Measurements from ENCODE around the gene BTBD3.

The BTBD3 gene

GRCh38 chr20:11935212-11936154, 17.8 kb downstream of the BTBD3 start:
- Histone ChIP-seq H3K36me3 (ENCODE audit: control insufficient read depth, insufficient read depth, low read length) (no peaks in the 10 kb centered on the region), H3K9ac (ENCODE audit: low read depth, low read length) (no peak overlapping the region), H3K27ac (ENCODE audit: low read depth, low read length) (no peak overlapping the region)

DNA sequence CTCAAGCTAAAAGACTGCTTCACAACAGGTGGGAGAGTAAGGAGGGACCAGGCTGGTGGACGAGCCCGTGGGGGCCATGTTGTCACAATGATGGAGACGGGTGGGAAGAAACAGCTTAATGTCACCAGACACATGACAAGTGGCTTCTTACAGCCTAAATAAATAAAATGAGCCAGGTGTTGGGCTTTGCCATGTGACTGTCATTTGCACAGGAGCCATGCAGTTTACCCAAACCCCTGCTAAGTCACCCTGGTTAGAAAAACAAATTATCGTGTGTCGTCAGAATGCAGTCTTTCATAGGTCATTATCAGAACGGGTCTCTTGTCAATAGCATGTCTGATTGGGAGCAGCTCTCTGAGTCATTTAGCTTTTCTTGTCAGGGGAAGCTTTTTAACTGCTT, 18.5 kb downstream of the BTBD3 start:
- H3K9ac ChIP-seq (ENCODE audit: low read depth, low read length) = no peak overlapping the region
- no peaks in the 10 kb centered on the region for H3K4me1 ChIP-seq (ENCODE audit: control insufficient read depth, insufficient read depth, low read length)
- H3K36me3 ChIP-seq (ENCODE audit: control insufficient read depth, insufficient read depth, low read length) = no peaks in the 10 kb centered on the region
- no peak overlapping the region for H3K4me3 ChIP-seq (ENCODE audit: low read depth, low read length)
- no peak overlapping the region for H3K27ac ChIP-seq (ENCODE audit: low read depth, low read length)
- H3K9me3 ChIP-seq (ENCODE audit: control insufficient read depth, insufficient read depth, low read length) = no peaks in the 10 kb centered on the region
- no peaks in the 10 kb centered on the region for H3K27me3 ChIP-seq (ENCODE audit: control insufficient read depth, insufficient read depth, low read length)

More at GRCh38 chr20:11935212-11936154, 17.8 kb downstream of the BTBD3 start:
- H3K4me3 ChIP-seq (ENCODE audit: low read depth, low read length) = no peak overlapping the region
- no peaks in the 10 kb centered on the region for H3K27me3 ChIP-seq (ENCODE audit: control insufficient read depth, insufficient read depth, low read length)
- no peaks in the 10 kb centered on the region for H3K9me3 ChIP-seq (ENCODE audit: control insufficient read depth, insufficient read depth, low read length)
- no peaks in the 10 kb centered on the region for H3K4me1 ChIP-seq (ENCODE audit: control insufficient read depth, insufficient read depth, low read length)

- Histone ChIP-seq H3K4me1 (ENCODE audit: control insufficient read depth, insufficient read depth, low read length) (no peaks in the 10 kb centered on the region), H3K36me3 (ENCODE audit: control insufficient read depth, insufficient read depth, low read length) (no peaks in the 10 kb centered on the region), H3K27me3 (ENCODE audit: control insufficient read depth, insufficient read depth, low read length) (no peaks in the 10 kb centered on the region), H3K9ac (ENCODE audit: low read depth, low read length) (no peak overlapping the region), H3K27ac (ENCODE audit: low read depth, low read length) (no peak overlapping the region), H3K9me3 (ENCODE audit: control insufficient read depth, insufficient read depth, low read length) (no peaks in the 10 kb centered on the region), H3K4me3 (ENCODE audit: low read depth, low read length) (no peak overlapping the region)
Measured at GRCh38 chr20:11937230-11937629, 19.5 kb downstream of the BTBD3 start.

- no peaks in the 10 kb centered on the region for H3K27me3 ChIP-seq (ENCODE audit: control insufficient read depth, insufficient read depth, low read length)
- no peaks in the 10 kb centered on the region for H3K9me3 ChIP-seq (ENCODE audit: control insufficient read depth, insufficient read depth, low read length)
- no peak overlapping the region for H3K9ac ChIP-seq (ENCODE audit: low read depth, low read length)
- H3K36me3 ChIP-seq (ENCODE audit: control insufficient read depth, insufficient read depth, low read length) = no peaks in the 10 kb centered on the region
- no peaks in the 10 kb centered on the region for H3K4me1 ChIP-seq (ENCODE audit: control insufficient read depth, insufficient read depth, low read length)
- no peak overlapping the region for H3K27ac ChIP-seq (ENCODE audit: low read depth, low read length)
- H3K4me3 ChIP-seq (ENCODE audit: low read depth, low read length) = no peak overlapping the region
Measured at GRCh38 chr20:11941593-11942246, 24.0 kb downstream of the BTBD3 start.

DNA sequence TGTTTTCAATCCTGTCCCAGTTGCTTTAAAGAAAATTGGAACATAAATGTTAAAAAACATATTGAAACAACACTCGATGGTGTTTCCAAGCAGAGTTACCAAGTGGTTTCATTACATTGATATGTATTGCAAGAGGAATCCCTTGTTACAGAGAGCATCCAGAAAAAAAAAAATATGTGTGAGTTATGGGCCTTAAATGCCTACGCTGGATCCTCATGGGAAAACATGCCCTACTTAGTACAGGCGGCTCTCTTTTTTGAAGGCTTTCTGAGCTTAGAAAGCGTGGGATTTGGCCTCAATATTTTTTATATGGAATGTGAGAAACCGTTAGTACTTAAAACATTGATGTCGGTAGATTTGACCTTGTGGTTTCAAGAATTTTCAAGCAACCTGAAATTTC, 26.1 kb downstream of the BTBD3 start:
- no peak overlapping the region for H3K4me3 ChIP-seq (ENCODE audit: low read depth, low read length)
- no peaks in the 10 kb centered on the region for H3K36me3 ChIP-seq (ENCODE audit: control insufficient read depth, insufficient read depth, low read length)
- no peak overlapping the region for H3K27ac ChIP-seq (ENCODE audit: low read depth, low read length)
- H3K4me1 ChIP-seq (ENCODE audit: control insufficient read depth, insufficient read depth, low read length) = no peaks in the 10 kb centered on the region
- H3K9ac ChIP-seq (ENCODE audit: low read depth, low read length) = no peak overlapping the region
- H3K27me3 ChIP-seq (ENCODE audit: control insufficient read depth, insufficient read depth, low read length) = no peaks in the 10 kb centered on the region
- no peaks in the 10 kb centered on the region for H3K9me3 ChIP-seq (ENCODE audit: control insufficient read depth, insufficient read depth, low read length)

DNA sequence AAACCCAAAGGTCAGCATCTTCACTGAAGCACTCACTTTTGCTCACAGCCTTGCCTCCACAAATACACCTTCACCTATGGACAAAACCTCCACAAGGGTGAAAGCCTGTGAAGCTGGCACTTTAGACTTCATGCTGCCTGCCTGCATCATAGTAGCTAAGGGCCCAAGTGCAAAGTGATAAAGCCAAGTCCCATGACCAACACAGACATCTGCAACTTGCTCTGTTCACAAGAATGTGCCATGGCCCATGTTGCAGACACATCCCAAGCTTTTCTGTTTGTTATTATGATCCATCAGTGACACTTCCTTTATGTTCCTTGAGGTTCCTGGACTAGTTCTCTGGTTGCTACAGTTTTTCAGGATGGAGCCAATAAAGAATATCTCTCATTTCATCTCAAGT, 31.1 kb downstream of the BTBD3 start:
- H3K36me3 ChIP-seq (ENCODE audit: control insufficient read depth, insufficient read depth, low read length) = no peaks in the 10 kb centered on the region
- no peaks in the 10 kb centered on the region for H3K9me3 ChIP-seq (ENCODE audit: control insufficient read depth, insufficient read depth, low read length)
- no peaks in the 10 kb centered on the region for H3K27me3 ChIP-seq (ENCODE audit: control insufficient read depth, insufficient read depth, low read length)
- no peak overlapping the region for H3K27ac ChIP-seq (ENCODE audit: low read depth, low read length)
- no peak overlapping the region for H3K4me3 ChIP-seq (ENCODE audit: low read depth, low read length)
- H3K4me1 ChIP-seq (ENCODE audit: control insufficient read depth, insufficient read depth, low read length) = no peaks in the 10 kb centered on the region
- no peak overlapping the region for H3K9ac ChIP-seq (ENCODE audit: low read depth, low read length)

DNA sequence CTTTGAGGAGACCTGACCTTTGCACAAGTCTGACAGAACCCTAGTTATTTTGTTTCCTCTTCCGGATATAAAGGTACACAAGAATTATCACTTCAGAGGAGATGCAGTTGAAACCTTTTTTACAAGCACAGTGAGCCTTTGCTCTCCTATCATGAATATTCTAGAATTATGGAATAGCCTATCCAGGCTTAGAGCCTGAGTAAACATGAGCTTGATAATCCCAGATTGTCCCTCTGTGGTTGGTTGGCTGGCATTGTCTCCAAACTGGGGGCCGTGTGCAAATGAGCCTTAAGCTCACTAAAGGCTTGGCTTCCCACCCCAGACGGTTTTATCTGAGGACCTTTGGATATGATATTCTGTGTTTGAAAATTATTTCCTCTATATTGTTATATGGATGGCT, 32.0 kb downstream of the BTBD3 start:
- Histone ChIP-seq H3K9ac (ENCODE audit: low read depth, low read length) (no peak overlapping the region), H3K27ac (ENCODE audit: low read depth, low read length) (no peak overlapping the region)

GRCh38 chr20:11951696-11952095, 34.0 kb downstream of the BTBD3 start:
- Histone ChIP-seq H3K9ac (ENCODE audit: low read depth, low read length) (no peak overlapping the region), H3K27me3 (ENCODE audit: control insufficient read depth, insufficient read depth, low read length) (no peaks in the 10 kb centered on the region), H3K36me3 (ENCODE audit: control insufficient read depth, insufficient read depth, low read length) (no peaks in the 10 kb centered on the region), H3K9me3 (ENCODE audit: control insufficient read depth, insufficient read depth, low read length) (no peaks in the 10 kb centered on the region), H3K4me3 (ENCODE audit: low read depth, low read length) (no peak overlapping the region), H3K27ac (ENCODE audit: low read depth, low read length) (no peak overlapping the region), H3K4me1 (ENCODE audit: control insufficient read depth, insufficient read depth, low read length) (no peaks in the 10 kb centered on the region)

More for the DNA sequence above, 32.0 kb downstream of the BTBD3 start:
- Histone ChIP-seq H3K4me3 (ENCODE audit: low read depth, low read length) (no peak overlapping the region), H3K27me3 (ENCODE audit: control insufficient read depth, insufficient read depth, low read length) (no peaks in the 10 kb centered on the region), H3K9me3 (ENCODE audit: control insufficient read depth, insufficient read depth, low read length) (no peaks in the 10 kb centered on the region), H3K36me3 (ENCODE audit: control insufficient read depth, insufficient read depth, low read length) (no peaks in the 10 kb centered on the region), H3K4me1 (ENCODE audit: control insufficient read depth, insufficient read depth, low read length) (no peaks in the 10 kb centered on the region)

GRCh38 chr20:11952639-11953038, 34.9 kb downstream of the BTBD3 start:
- H3K9ac ChIP-seq (ENCODE audit: low read depth, low read length) = no peak overlapping the region
- no peak overlapping the region for H3K4me3 ChIP-seq (ENCODE audit: low read depth, low read length)
- H3K9me3 ChIP-seq (ENCODE audit: control insufficient read depth, insufficient read depth, low read length) = no peaks in the 10 kb centered on the region
- no peaks in the 10 kb centered on the region for H3K36me3 ChIP-seq (ENCODE audit: control insufficient read depth, insufficient read depth, low read length)
- H3K27ac ChIP-seq (ENCODE audit: low read depth, low read length) = no peak overlapping the region
- no peaks in the 10 kb centered on the region for H3K27me3 ChIP-seq (ENCODE audit: control insufficient read depth, insufficient read depth, low read length)
- H3K4me1 ChIP-seq (ENCODE audit: control insufficient read depth, insufficient read depth, low read length) = no peaks in the 10 kb centered on the region

GRCh38 chr20:11957911-11958310, 40.2 kb downstream of the BTBD3 start:
- Histone ChIP-seq H3K4me1 (ENCODE audit: control insufficient read depth, insufficient read depth, low read length) (no peaks in the 10 kb centered on the region), H3K9me3 (ENCODE audit: control insufficient read depth, insufficient read depth, low read length) (no peaks in the 10 kb centered on the region), H3K9ac (ENCODE audit: low read depth, low read length) (no peak overlapping the region), H3K27me3 (ENCODE audit: control insufficient read depth, insufficient read depth, low read length) (no peaks in the 10 kb centered on the region), H3K4me3 (ENCODE audit: low read depth, low read length) (no peak overlapping the region), H3K27ac (ENCODE audit: low read depth, low read length) (no peak overlapping the region), H3K36me3 (ENCODE audit: control insufficient read depth, insufficient read depth, low read length) (no peaks in the 10 kb centered on the region)

GRCh38 chr20:11958855-11959254, 41.2 kb downstream of the BTBD3 start:
- H3K36me3 ChIP-seq (ENCODE audit: control insufficient read depth, insufficient read depth, low read length) = no peaks in the 10 kb centered on the region
- no peaks in the 10 kb centered on the region for H3K4me1 ChIP-seq (ENCODE audit: control insufficient read depth, insufficient read depth, low read length)
- H3K9ac ChIP-seq (ENCODE audit: low read depth, low read length) = no peak overlapping the region
- H3K27ac ChIP-seq (ENCODE audit: low read depth, low read length) = no peak overlapping the region
- H3K9me3 ChIP-seq (ENCODE audit: control insufficient read depth, insufficient read depth, low read length) = no peaks in the 10 kb centered on the region
- no peak overlapping the region for H3K4me3 ChIP-seq (ENCODE audit: low read depth, low read length)
- no peaks in the 10 kb centered on the region for H3K27me3 ChIP-seq (ENCODE audit: control insufficient read depth, insufficient read depth, low read length)

All from HUES48 (cell line).